AG09309 (cell line): ENCODE results near the gene NTN5.
"Not testable (repeated sequence)": the region's sequence is repeated elsewhere in the genome, so short reads cannot be mapped to it uniquely, and the experiment has no call there.

Source experiments
- DNase-seq: peaks from one replicate; pipeline ENCODE4 v3.0.0-alpha.2; 2010; ENCODE audit warnings: low read depth
- H3K4me3 ChIP-seq: 2 replicates; pipeline ENCODE4 v1.5.1; 2011; ENCODE audit warnings: mild to moderate bottlenecking, low read depth, low read length, moderate library complexity; ENCODE audit not compliant: control insufficient read depth
- TF ChIP-seq, protein P1 (sequence below): IDR thresholded peaks from 2 replicates; pipeline ENCODE4 v1.5.1; 2011; ENCODE audit warnings: mild to moderate bottlenecking, low read depth, low read length, inconsistent platforms; ENCODE audit not compliant: insufficient read depth, control insufficient read depth; ENCODE audit errors: missing control alignments

Gene NTN5

DNA sequence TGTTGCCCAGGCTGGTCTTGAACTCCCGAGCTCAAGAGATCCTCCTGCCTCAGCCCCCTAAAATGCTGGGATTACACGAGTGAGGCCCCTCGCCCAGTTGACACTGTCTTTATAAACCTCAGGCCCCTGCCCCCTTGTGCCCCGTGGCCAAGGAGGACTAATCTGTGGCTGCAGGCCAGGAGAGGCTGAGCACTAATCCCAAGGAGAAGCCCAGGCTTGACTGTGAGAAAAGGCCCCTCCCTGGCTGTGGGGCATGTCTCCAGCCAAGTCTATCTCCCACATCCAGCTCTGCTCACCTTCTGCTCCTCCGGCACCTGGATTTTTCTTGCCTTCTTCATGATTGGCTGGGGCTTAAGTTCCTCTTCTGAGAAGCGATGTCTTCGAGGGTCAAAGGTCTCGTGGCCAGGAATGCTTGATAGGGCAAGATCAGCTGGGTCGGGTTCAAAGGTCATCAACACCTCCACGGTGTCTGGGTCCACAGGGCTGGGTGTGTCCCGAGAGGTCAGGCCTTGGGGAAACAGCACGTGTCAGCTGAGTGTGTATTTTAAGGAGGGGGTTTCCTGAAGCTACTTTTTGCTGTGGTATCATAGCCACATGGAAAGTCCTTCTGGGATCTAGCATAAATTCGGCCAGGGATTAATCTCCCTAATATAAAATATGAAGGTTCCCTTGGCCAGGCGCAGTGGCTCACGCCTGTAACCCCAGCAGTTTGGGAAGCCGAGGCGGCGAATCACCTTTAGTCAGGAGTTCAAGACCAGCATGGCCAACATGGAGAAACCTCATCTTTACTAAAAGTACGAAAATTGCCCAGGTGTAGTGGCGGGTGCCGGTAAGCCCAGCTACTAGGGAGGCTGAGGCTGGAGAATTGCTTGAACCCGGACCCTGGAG lies 39.4 kb downstream of the NTN5 start:
- H3K4me3 ChIP-seq: no peak overlapping the region
- TF ChIP-seq, protein P1, sequence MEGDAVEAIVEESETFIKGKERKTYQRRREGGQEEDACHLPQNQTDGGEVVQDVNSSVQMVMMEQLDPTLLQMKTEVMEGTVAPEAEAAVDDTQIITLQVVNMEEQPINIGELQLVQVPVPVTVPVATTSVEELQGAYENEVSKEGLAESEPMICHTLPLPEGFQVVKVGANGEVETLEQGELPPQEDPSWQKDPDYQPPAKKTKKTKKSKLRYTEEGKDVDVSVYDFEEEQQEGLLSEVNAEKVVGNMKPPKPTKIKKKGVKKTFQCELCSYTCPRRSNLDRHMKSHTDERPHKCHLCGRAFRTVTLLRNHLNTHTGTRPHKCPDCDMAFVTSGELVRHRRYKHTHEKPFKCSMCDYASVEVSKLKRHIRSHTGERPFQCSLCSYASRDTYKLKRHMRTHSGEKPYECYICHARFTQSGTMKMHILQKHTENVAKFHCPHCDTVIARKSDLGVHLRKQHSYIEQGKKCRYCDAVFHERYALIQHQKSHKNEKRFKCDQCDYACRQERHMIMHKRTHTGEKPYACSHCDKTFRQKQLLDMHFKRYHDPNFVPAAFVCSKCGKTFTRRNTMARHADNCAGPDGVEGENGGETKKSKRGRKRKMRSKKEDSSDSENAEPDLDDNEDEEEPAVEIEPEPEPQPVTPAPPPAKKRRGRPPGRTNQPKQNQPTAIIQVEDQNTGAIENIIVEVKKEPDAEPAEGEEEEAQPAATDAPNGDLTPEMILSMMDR: no peak
- no peak for DNase-seq

GRCh38 chr19:48632692-48633147 lies 40.1 kb downstream of the NTN5 start:
- DNase-seq: no peak
- TF ChIP-seq, protein P1: no peak
- no peak overlapping the region for H3K4me3 ChIP-seq

DNA sequence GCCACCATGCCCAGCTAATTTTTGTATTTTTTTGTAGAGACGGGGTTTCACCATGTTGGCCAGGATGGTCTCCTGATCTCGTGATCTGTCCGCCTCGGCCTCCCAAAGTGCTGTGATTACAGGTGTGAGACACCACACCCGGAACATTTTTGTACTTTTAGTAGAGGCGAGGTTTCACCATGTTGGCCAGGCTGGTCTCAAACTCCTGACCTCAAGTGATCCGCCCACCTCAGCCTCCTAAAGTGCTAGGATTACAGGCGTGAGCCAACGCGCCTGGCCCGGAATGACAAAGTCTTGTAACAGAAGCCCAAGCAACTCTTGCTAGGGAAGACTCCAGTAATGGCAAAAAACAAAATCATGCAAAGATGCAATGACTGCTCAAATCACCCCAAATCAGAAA lies 40.5 kb downstream of the NTN5 start:
- not testable (repeated sequence) for DNase-seq, H3K4me3 ChIP-seq

GRCh38 chr19:48631225-48631624 lies 41.6 kb downstream of the NTN5 start:
- DNase-seq: no peak
- TF ChIP-seq, protein P1: no peak
- H3K4me3 ChIP-seq: no peak overlapping the region

- TF ChIP-seq, protein P1: no peak
- DNase-seq: no peak
- H3K4me3 ChIP-seq: no peak overlapping the region
These were observed 42.3 kb downstream of the NTN5 start for GRCh38 chr19:48630296-48631063.

- DNase-seq: no peak
- no peak overlapping the region for H3K4me3 ChIP-seq
- TF ChIP-seq, protein P1: no peak
These were observed 43.1 kb downstream of the NTN5 start for GRCh38 chr19:48629599-48630295.
